ENCODE data around the gene SPEM1. TPM values are rescaled to one million over a fixed set of nuclear protein-coding genes. Genes with fewer than 3 reads are reported as not detected.

SPEM1 gene
- total RNA-seq, 1 donor: not detected

GRCh38 chr17:7405350-7406234 lies 14.5 kb upstream of the SPEM1 start:
- Histone ChIP-seq H3K4me2 (ENCODE audit: insufficient read depth, low read length) (peak overlapping the region; percentile 83), H3K79me2 (ENCODE audit: insufficient read depth, low read length) (peaks cover 10% of the 10 kb centered on the region), H3K27me3 (ENCODE audit: insufficient read depth, low read length) (no peaks in the 10 kb centered on the region), H3K4me1 (ENCODE audit: insufficient read depth, low read length) (peaks cover 17% of the 10 kb centered on the region), H4K20me1 (ENCODE audit: insufficient read depth, low read length) (peaks cover 6% of the 10 kb centered on the region), H3K9me3 (ENCODE audit: low read depth, low read length) (no peaks in the 10 kb centered on the region), H3K27ac (ENCODE audit: low read depth, low read length) (peak overlapping the region; percentile 51), H3K36me3 (ENCODE audit: insufficient read depth, low read length) (peaks cover 21% of the 10 kb centered on the region), H2AFZ (ENCODE audit: low read length) (peak overlapping the region; percentile 82), H3K4me3 (ENCODE audit: insufficient read depth, low read length) (peak overlapping the region; percentile 85)
- no peak for DNase-seq (ENCODE audit: insufficient read length, low spot score, missing footprints)
- TF ChIP-seq, protein P1, sequence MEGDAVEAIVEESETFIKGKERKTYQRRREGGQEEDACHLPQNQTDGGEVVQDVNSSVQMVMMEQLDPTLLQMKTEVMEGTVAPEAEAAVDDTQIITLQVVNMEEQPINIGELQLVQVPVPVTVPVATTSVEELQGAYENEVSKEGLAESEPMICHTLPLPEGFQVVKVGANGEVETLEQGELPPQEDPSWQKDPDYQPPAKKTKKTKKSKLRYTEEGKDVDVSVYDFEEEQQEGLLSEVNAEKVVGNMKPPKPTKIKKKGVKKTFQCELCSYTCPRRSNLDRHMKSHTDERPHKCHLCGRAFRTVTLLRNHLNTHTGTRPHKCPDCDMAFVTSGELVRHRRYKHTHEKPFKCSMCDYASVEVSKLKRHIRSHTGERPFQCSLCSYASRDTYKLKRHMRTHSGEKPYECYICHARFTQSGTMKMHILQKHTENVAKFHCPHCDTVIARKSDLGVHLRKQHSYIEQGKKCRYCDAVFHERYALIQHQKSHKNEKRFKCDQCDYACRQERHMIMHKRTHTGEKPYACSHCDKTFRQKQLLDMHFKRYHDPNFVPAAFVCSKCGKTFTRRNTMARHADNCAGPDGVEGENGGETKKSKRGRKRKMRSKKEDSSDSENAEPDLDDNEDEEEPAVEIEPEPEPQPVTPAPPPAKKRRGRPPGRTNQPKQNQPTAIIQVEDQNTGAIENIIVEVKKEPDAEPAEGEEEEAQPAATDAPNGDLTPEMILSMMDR (IDR thresholded peaks at IDR 0.05; ENCODE audit: extremely low read depth, low read depth, low read length): no peak

GRCh38 chr17:7406235-7406825 lies 13.8 kb upstream of the SPEM1 start:
- no peak for DNase-seq (ENCODE audit: insufficient read length, low spot score, missing footprints)
- Histone ChIP-seq H3K9me3 (ENCODE audit: low read depth, low read length) (no peaks in the 10 kb centered on the region), H4K20me1 (ENCODE audit: insufficient read depth, low read length) (peaks cover 6% of the 10 kb centered on the region), H3K27me3 (ENCODE audit: insufficient read depth, low read length) (no peaks in the 10 kb centered on the region), H3K79me2 (ENCODE audit: insufficient read depth, low read length) (peaks cover 10% of the 10 kb centered on the region), H3K4me1 (ENCODE audit: insufficient read depth, low read length) (peaks cover 12% of the 10 kb centered on the region), H3K4me2 (ENCODE audit: insufficient read depth, low read length) (peak overlapping the region; percentile 83), H3K27ac (ENCODE audit: low read depth, low read length) (no peak overlapping the region), H3K4me3 (ENCODE audit: insufficient read depth, low read length) (peak overlapping the region; percentile 85), H3K36me3 (ENCODE audit: insufficient read depth, low read length) (peaks cover 22% of the 10 kb centered on the region), H2AFZ (ENCODE audit: low read length) (no peak overlapping the region)
- TF ChIP-seq, protein P1 (IDR thresholded peaks at IDR 0.05; ENCODE audit: extremely low read depth, low read depth, low read length): no peak

DNA sequence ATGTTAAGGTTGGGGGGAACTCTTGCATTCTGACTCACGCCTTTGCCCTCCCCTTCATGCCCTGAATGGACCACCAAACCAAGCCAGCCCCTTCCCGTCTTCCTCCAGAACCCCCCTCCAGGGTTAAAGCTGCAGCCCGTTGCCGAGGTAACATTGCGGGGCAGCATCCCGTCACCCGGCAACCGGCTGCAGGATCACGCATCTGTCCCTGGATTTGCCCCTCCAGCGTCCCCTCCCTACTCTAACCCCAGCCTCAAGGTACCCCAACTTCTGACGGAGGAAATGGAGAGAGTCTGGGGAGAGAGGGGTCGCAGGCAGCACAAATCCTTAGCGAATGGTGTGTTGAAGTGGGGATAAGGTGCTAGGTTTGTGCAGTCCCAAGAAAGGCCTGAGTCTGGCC lies 13.0 kb upstream of the SPEM1 start:
- Histone ChIP-seq H3K4me2 (ENCODE audit: insufficient read depth, low read length) (no peak overlapping the region), H3K79me2 (ENCODE audit: insufficient read depth, low read length) (peaks cover 10% of the 10 kb centered on the region), H3K4me3 (ENCODE audit: insufficient read depth, low read length) (no peak overlapping the region), H3K27ac (ENCODE audit: low read depth, low read length) (no peak overlapping the region), H3K9me3 (ENCODE audit: low read depth, low read length) (no peaks in the 10 kb centered on the region), H3K27me3 (ENCODE audit: insufficient read depth, low read length) (no peaks in the 10 kb centered on the region), H3K4me1 (ENCODE audit: insufficient read depth, low read length) (peaks cover 12% of the 10 kb centered on the region), H2AFZ (ENCODE audit: low read length) (no peak overlapping the region), H4K20me1 (ENCODE audit: insufficient read depth, low read length) (peaks cover 6% of the 10 kb centered on the region), H3K36me3 (ENCODE audit: insufficient read depth, low read length) (peaks cover 22% of the 10 kb centered on the region)
- TF ChIP-seq, protein P1 (IDR thresholded peaks at IDR 0.05; ENCODE audit: extremely low read depth, low read depth, low read length): no peak
- no peak for DNase-seq (ENCODE audit: insufficient read length, low spot score, missing footprints)

Measured in osteoblast (primary cell).